Activated CD4-positive, alpha-beta T cell treated with anti-CD3 and anti-CD28 coated beads for 1 hour (primary cell): ENCODE data around the gene PET100.

Experiments
- DNase-seq: peaks from one replicate; pipeline ENCODE4 v3.0.0-alpha.2; 2020

The PET100 gene

GRCh38 chr19:7612282-7613274, 17.0 kb upstream of the PET100 start:
- no peak for DNase-seq

DNA sequence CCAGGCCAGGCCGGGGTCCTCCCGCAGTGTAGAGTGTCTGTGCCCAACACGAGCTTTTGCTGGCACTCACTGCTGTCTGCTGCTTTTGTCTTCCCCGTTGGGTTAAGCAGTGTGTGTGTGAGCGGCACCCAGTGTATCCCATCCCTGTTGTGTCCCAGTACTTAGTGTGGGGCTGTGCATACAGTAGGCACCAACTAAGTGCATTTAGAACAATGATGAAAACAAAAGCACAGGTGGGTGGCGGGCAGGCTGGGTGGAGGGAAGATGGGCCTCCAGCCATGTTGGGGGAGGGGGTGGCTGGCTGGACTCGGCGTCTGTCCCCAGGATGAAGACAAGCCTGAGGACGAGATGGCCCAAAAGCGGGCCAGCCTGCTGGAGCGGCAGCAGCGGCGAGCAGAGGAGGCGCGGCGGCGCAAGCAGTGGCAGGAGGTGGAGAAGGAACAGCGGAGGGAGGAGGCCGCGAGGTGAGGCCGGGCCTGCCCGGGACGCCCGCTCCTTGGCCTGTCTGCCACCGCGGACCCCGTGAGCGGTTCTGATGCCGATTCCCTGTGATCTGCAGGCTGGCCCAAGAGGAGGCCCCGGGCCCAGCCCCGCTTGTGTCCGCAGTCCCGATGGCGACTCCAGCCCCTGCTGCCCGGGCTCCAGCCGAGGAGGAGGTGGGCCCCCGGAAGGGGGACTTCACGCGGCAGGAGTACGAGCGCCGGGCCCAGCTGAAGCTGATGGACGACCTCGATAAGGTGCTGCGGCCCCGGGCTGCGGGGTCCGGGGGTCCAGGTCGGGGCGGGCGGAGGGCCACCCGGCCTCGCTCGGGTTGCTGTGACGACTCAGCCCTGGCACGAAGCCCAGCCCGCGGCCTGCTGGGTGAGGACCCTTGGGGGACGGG, 14.5 kb upstream of the PET100 start:
- no peak for DNase-seq

- no peak for DNase-seq
These were observed 12.4 kb upstream of the PET100 start for GRCh38 chr19:7617172-7617571.

DNA sequence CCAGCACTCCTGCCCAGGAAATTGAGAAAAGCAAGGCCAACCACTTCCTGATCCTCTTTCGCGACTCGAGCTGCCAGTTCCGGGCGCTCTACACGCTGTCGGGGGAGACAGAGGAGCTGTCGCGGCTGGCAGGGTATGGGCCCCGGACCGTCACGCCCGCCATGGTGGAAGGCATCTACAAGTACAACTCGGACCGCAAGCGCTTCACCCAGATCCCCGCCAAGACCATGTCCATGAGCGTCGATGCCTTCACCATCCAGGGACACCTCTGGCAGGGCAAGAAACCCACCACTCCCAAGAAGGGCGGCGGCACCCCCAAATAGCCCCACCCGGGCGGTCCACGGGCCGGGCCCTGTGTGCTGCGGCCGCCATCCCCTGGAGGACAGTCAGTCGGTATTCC, 11.9 kb upstream of the PET100 start:
- no peak for DNase-seq

DNA sequence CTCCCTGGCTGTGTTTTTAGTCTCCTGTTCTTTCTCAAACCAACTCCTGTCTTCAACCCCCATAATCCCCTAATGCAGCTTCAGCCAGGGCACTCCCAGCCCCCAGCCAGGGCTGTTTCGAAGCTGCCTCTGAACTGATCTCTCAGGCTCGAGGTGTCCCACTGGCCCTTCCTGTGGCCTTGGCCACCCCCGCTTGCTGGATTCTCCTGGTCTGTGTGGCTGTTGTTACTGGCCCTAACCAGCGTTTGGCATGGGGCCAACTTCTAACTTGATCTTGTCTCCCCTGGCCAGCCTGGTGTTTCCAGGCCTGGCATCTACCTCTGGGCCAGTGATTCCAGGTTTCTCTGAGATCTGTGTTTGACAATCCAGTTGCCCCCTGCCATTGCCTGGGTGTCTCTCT, 11.2 kb upstream of the PET100 start:
- DNase-seq = no peak

GRCh38 chr19:7618771-7619510, 10.7 kb upstream of the PET100 start:
- DNase-seq = no peak

DNA sequence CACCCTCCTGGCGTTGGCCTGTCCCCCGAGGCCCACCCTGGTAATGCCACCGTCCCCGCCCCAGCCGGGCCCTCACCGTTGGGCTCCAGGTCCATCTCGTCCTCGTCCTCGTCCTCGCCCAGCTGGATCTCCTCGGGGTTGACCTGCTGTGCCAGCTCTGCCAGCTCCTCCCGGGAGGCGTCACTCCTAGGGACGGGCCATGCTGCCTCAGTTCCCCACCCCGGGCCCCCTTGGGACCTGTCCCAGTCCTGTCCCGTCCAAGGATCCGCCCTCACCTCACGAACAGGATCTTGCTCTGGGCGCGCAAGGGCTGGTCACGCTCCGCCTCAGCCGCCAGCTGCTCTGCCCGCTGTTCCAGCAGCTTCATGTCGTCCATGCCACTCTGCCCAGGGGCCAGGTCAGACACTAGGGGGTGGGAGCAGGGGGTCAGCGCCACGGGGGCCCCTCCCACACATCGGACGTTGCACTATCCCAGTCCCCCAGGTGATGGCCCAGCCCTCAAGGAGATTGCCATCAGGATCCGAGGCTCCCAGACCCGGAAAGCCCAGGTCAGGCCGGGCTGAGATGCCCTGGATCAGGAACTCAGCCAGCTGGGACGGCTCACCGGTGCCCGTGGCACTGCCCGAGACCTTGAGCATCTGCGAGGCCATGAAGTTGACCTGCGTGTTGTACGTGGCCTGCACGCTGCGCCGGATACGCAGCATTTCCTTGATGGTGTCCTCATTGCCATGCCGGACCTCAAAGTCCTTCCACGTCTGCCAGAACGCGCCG, 9.7 kb upstream of the PET100 start:
- no peak for DNase-seq

GRCh38 chr19:7620442-7621412, 8.9 kb upstream of the PET100 start:
- no peak for DNase-seq

- no peak for DNase-seq
These were observed 6.5 kb upstream of the PET100 start for GRCh38 chr19:7622933-7623685.

DNA sequence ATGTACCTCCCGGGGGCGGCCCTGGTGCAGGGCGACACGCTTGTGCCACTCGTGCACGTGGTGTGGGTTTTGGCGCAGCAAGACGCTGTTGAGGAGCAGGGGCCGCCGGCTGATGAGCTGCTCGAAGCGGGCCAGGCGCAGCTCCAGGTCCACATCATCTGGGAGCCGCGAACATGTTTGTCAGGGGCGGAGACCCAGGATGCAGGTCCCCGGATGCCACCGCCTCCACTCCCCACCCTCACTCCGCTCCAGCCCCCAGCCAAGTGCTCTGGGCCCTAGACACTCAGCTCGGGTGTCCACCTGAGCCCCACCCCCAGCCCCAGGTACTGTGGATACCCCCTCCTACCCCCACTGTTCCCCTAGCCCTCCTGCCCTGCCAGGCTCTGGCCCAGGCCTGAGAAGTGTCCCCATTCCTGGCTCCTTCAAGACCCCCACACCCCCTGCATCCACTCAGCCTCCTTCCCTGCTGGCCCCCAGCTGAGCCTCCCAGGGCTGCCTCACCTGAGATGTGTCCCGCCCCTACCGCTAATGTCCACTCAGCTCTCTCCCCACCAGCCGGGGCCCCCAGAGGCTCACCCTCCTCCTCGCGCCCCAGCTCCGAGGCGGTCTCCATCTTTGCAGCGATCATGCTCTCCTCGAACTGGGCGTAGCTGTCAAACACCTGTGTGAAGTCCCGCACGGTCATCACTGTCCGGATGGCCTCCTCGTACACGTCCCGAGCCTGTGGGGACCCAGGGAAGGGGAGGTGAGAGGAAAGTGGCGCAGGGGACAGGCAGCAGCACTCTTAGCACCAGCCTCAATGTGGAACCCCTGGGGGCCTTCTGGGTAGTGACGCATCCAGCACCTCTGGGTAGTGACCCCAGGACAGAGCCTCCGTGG, 5.6 kb upstream of the PET100 start:
- no peak for DNase-seq

DNA sequence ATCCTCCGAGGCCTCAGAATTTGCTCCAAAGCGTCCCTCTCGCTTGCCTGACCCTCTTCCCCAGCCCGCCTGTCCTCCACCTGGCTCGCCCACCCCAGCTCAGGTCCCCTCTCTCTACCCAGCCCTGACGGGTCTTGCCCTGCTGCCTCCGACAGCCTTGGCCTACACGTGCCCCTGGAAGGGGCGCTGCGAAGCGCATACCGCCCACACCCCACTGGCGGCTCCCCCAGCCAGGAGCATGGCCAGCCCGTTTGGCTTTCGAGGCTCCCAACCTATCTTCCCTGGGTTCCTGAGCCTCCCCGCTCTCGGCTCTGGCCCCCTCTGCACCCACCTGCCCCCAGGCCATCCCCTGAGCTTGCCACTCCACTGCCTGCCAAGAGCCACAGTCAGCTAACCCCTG, 4.8 kb upstream of the PET100 start:
- no peak for DNase-seq

GRCh38 chr19:7625763-7626372, 3.7 kb upstream of the PET100 start:
- DNase-seq = no peak

DNA sequence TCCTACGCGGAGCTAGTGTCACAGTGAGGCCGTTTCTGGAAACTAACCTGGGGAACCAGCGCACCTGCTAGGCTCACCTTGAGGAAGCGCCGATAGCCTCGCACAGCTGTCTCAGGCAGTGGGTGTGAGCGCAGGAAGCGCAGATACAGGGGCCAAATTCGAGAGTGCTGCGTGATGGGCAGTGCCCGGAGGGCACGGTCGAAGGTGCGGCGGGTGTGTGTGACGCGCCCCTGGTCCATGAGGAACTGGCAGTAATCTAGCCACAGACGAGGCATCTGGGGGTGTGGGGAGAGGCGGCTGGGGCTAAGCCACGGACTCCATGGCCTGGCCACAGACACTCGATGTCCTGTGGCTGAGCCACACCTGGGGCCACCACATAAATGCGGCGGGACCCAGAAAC, 2.4 kb upstream of the PET100 start:
- no peak for DNase-seq

- DNase-seq = no peak
These were observed 843 bp upstream of the PET100 start for GRCh38 chr19:7628589-7629311.

DNA sequence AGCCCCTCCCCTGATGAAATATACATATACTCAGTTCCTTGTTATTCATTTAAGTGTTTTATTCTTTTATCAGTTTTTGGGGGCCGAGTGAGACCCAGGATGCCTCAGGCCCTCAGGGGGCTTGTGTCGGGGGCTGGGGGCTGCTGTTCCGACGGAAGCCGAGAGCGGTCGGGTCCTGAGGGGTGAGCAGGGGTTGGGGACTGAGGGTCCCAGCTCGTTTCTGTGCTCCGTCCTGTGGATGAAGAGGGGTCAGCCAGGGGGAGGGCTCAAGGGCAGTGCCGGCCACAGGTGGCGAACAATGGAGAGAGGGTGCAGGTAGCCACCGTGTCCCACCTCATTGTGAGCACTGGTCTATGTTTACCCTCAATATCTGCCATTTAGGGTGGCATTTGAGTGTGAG, 2.0 kb downstream of the PET100 start:
- no peak for DNase-seq

DNA sequence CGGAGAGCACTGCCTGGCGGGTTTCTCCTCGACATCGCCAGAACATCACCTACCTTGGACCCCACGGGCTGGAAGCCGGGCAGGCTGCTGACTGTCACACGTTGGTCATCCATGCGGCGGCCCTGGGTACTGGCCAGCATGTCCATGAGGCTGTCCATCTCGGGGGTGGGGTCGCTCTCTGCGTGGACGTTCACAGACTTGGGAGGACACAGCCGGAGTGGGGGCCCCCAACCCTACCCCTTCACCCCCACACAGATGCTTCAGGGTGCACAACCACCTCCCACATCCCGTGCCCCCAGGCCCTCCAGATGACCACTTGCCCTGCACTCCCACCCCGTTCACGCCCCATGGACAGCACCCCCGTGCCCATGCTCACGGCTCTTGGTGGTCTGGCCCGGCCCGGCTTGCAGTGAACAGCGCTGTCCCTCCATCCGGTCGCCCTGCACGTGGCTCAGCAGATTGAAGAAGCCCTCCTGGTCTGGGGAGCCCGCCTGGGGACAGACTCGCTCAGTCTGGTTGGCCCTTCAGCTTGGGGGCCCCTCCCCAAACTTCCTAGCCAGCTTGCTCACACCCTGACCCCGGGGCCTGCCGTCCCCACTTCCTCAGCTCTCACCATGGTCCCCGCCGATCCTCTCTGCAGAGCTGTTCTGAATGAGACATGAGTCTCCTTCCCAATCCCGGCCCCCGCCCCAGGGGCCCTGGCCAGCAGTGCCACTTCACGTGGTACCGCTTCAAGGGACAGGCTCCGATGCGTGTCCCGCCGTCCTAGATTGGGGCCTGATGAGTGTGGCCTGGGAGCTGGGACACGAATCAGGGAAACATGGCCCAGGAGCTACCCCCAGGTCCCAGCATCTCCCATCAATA, 3.0 kb downstream of the PET100 start:
- no peak for DNase-seq

DNA sequence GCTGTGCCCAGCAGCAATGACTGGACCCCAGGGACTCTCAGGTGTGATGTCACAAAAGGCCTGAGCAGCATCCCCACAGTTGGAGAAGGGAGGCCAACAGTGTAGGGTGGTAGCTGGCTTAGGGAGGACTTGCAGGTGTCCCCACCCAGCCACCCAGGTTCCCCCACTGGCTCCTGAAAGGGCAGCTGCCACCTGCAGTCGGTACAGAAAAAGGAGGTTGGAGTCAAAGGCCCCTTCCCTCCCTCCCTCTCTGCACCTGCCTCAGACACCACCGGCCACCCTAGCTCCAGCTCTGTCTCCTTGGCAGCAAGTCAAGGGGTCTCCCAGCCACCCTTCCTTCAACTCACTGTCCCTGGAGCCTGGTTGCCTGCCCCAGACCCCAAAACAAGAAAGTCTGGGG, 4.1 kb downstream of the PET100 start, which contains the start of gene PCP2:
TSS of gene PCP2 (minus strand) at position 22 of the 400 bp plus-strand sequence. CDS start 262 bp downstream, outside the sequence.
- no peak for DNase-seq
